C4-2B (cell line): Measurements from ENCODE around the gene IL1R2.

Experiments
- H3K27ac ChIP-seq: fragments of 450-650 bp; 2 replicates; pipeline ENCODE4 v1.5.1; 2017
- ZFX ChIP-seq: fragments of 450-650 bp; IDR thresholded peaks from 2 replicates; pipeline ENCODE4 v1.6.1; 2017
- TF ChIP-seq, protein P1 (sequence below): fragments of 450-650 bp; conservative IDR thresholded peaks from 2 replicates; pipeline ENCODE4 v1.5.1; 2017; ENCODE audit warnings: mild to moderate bottlenecking

IL1R2 gene

DNA sequence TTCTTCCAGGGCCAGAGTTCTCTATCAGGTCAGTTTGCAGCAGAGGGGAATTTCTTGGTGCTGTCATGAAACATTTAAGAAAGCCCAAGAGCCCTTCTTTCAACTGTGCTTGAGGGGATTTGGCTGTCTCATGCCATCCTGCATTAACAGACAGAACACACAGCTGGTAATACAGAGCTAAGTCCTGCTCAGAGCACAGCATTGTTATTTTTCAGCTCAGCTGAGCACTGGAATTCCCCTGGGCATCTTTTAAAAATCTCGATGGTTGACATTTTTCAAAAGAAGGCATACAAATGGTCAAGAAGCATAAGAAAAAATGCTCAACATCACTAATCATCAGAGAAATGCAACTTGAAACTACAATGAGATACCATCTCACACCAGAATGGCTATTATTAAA is 14.9 kb upstream of the IL1R2 start:
- TF ChIP-seq, protein P1, sequence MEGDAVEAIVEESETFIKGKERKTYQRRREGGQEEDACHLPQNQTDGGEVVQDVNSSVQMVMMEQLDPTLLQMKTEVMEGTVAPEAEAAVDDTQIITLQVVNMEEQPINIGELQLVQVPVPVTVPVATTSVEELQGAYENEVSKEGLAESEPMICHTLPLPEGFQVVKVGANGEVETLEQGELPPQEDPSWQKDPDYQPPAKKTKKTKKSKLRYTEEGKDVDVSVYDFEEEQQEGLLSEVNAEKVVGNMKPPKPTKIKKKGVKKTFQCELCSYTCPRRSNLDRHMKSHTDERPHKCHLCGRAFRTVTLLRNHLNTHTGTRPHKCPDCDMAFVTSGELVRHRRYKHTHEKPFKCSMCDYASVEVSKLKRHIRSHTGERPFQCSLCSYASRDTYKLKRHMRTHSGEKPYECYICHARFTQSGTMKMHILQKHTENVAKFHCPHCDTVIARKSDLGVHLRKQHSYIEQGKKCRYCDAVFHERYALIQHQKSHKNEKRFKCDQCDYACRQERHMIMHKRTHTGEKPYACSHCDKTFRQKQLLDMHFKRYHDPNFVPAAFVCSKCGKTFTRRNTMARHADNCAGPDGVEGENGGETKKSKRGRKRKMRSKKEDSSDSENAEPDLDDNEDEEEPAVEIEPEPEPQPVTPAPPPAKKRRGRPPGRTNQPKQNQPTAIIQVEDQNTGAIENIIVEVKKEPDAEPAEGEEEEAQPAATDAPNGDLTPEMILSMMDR: no peak
- no peak for TF ChIP-seq ZFX

DNA sequence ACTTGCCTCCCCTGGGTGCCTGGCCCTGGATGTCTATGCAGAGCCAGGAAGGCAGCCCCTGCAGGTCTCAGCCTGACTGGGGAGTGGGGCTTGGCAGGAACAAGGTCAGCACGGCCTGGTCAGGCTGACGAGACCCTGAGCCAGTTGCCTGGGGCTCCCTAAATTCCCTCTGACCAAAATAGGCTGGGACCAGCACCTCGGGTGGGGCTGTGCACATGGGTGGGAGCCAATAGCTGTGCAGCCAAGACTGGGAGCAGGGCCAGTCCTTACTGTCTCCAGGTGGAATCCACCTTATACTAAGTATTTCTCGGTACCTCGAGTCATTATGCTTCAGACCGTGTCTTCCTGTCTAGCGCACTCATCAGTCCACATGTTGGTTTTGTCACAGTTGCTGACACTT is 11.4 kb upstream of the IL1R2 start:
- TF ChIP-seq, protein P1: no peak
- no peak for TF ChIP-seq ZFX
- no peak overlapping the region for H3K27ac ChIP-seq

More for the DNA sequence above, 14.9 kb upstream of the IL1R2 start:
- no peak overlapping the region for H3K27ac ChIP-seq

DNA sequence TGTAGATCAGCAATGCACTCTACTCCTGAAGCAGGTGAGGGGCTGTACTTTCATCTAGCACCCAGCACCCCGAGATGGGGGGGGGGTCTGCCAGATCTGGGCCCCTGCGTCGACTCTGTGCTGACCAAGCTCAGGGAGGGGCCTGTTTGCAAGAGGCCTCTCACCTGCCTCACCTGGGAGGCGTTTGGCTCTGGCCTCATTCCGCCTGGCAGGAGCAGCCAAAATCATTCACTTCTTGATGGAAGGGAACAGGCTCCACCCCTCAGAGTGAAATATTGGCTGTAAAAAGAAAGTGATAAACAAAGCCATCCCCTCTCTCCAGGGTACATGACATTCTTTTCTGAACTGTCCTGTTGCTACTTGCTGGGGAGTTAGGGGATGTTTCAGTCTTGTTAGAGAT is 10.7 kb upstream of the IL1R2 start:
- H3K27ac ChIP-seq: no peak overlapping the region
- TF ChIP-seq, protein P1: no peak
- no peak for TF ChIP-seq ZFX

DNA sequence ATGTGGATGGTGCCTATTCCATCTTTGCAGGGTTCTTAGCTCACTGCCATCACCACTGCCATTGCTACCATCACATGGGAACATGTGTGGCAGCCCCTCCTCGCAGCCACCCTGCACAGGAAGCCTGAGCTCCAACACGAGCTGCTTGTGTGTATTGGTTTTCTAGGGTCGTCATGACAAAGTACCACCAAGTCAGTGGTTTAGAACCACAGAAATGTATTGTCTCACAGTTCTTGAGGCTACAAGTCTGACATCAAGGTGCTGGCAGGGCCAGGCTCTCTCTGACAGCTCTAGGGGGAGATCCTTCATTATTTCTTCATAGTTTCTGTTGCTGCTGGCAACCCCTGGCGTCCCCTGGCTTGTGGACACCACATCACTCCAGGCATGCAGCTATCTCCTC is 10.3 kb upstream of the IL1R2 start:
- H3K27ac ChIP-seq: no peak overlapping the region
- TF ChIP-seq, protein P1: no peak
- TF ChIP-seq ZFX: no peak

DNA sequence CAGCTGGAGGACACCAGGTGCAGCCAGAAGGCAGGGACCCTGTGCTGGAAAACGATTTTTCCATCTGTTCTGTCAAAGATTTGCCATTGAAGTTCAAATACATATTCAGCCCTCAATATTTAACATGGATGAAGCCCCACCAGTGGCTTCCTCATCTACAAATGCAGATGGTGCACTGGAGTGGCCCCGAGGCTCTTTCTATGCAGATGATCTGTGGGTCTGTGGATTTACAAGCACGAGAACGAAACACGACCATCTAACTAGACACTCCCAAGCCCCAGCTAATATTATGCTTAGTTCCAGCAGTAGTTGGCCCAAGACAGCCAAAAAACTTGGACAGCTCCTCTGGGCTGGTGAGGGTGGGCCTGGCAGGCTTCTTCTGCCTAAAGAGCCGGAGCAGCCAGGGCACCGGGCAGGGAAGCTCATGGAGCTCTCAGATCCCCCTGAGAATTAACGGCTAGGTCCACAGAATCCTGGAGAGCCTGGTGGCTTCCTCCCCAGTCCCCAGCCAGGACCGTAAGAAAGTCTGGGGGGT is 9.2 kb upstream of the IL1R2 start:
- no peak for TF ChIP-seq ZFX
- TF ChIP-seq, protein P1: no peak
- no peak overlapping the region for H3K27ac ChIP-seq

DNA sequence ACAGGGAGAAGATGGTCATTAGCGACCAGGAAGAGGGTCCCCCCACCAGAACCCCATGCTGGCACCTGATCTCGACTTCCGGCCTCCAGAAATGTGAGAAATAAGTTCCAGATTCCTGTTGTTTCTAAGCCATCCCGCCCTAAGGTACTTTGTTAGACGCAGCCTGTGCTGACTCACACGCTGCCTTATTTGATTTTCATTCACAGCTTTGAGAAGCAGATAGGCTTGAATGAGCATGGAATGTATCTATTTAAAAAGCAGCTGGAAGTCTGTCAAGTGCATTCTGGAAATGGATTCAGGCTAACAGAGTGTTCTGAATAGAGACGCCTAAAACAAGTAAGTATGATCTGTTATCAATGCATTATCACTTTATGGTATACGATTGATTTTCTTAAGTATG is 8.3 kb upstream of the IL1R2 start:
- TF ChIP-seq, protein P1: no peak
- TF ChIP-seq ZFX: no peak
- no peak overlapping the region for H3K27ac ChIP-seq

DNA sequence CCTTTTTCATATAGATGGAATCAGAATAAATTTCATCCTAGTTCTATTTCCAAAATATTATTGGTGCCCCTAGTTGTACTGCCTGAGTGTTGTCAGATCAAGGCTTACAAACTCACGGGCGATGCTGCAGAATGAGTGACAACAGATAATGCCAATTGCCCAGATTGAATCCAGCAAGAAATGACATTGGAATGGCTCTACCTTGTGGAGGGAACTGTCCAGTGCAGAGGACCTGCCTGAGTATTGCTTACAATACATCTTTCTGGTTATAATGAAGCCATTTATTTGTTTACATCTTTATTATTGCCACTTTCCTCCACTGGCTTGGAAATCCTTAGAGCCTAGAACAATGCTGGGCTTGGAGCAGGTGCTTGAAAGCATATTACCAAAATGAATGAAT is 7.8 kb upstream of the IL1R2 start:
- TF ChIP-seq, protein P1: peak; percentile 44
- TF ChIP-seq ZFX: no peak
- no peak overlapping the region for H3K27ac ChIP-seq
